ENCODE data around the gene DTX4. TPM values are rescaled to one million over a fixed set of nuclear protein-coding genes. Genes with fewer than 3 reads are reported as not detected.

The DTX4 gene
- total RNA-seq, 6 experiments from 2014 or later, result 10.8 to 49.1 (median 22.6) TPM

GRCh38 chr11:59195586-59195985 lies 23.7 kb downstream of the DTX4 start:
- Histone ChIP-seq H3K4me3 (no peak overlapping the region), H3K9me3 (no peaks in the 10 kb centered on the region), H3K27ac (no peak overlapping the region), H3K27me3 (no peaks in the 10 kb centered on the region), H3K4me1 (peaks cover 0 to 24% (median 8%) of the 10 kb centered on the region in 4 donors), H3K36me3 (peaks cover 0 to 20% (median 12%) of the 10 kb centered on the region in 4 donors)
- 96% methylated on average over 4 of the region's 4 CpGs for WGBS (ENCODE audit: insufficient coverage, low coverage, low lambda C conversion rate, missing lambda C conversion rate)
- ATAC-seq (no peak), DNase-seq (no peak)
- TF ChIP-seq POLR2A (IDR thresholded peaks at IDR 0.05) (no peak), CTCF (IDR thresholded peaks at IDR 0.05) (no peak)
- intact Hi-C loops (cut with DNase I), result no loop called here

- peaks cover 0 to 20% (median 14%) of the 10 kb centered on the region in 4 donors for H3K36me3 ChIP-seq
- no peak overlapping the region for H3K27ac ChIP-seq
- TF ChIP-seq CTCF (IDR thresholded peaks at IDR 0.05), result no peak
- no peak for TF ChIP-seq POLR2A (IDR thresholded peaks at IDR 0.05)
- H3K4me3 ChIP-seq, result no peak overlapping the region
- H3K4me1 ChIP-seq, result peaks cover 0 to 12% (median 2%) of the 10 kb centered on the region in 4 donors
- H3K9me3 ChIP-seq, result no peaks in the 10 kb centered on the region
- peak in 2 of 3 donors; percentile 60 to 68 for DNase-seq
- ATAC-seq, result peak in 3 of 4 donors; percentile 6 to 74 (median 66)
- 33% methylated on average over 2 of the region's 2 CpGs for WGBS (ENCODE audit: insufficient coverage, low coverage, low lambda C conversion rate, missing lambda C conversion rate)
- intact Hi-C loops (cut with DNase I), result no loop called here
- no peaks in the 10 kb centered on the region for H3K27me3 ChIP-seq
Observed at GRCh38 chr11:59196777-59197176, 24.8 kb downstream of the DTX4 start.

- Histone ChIP-seq H3K9me3 (no peaks in the 10 kb centered on the region), H3K27me3 (no peaks in the 10 kb centered on the region), H3K27ac (no peak overlapping the region), H3K36me3 (peaks cover 0 to 24% (median 18%) of the 10 kb centered on the region in 4 donors), H3K4me3 (no peak overlapping the region), H3K4me1 (peaks cover 0 to 6% (median 0%) of the 10 kb centered on the region in 4 donors)
- TF ChIP-seq POLR2A (IDR thresholded peaks at IDR 0.05) (no peak), CTCF (IDR thresholded peaks at IDR 0.05) (no peak)
- intact Hi-C loops (cut with DNase I), result no loop called here
- 30% methylated on average over 4 of the region's 9 CpGs for WGBS (ENCODE audit: insufficient coverage, low coverage, low lambda C conversion rate, missing lambda C conversion rate)
- peak; percentile 66 to 79 (median 77) for DNase-seq
- peak; percentile 46 to 69 (median 58) for ATAC-seq
Observed at GRCh38 chr11:59197991-59198390, 26.1 kb downstream of the DTX4 start.

GRCh38 chr11:59198726-59199125 lies 26.8 kb downstream of the DTX4 start:
- H3K27ac ChIP-seq, result no peak overlapping the region
- H3K27me3 ChIP-seq, result no peaks in the 10 kb centered on the region
- peaks cover 0 to 30% (median 18%) of the 10 kb centered on the region in 4 donors for H3K36me3 ChIP-seq
- no peak overlapping the region for H3K4me3 ChIP-seq
- 85% methylated on average over 2 of the region's 2 CpGs for WGBS (ENCODE audit: insufficient coverage, low coverage, low lambda C conversion rate, missing lambda C conversion rate)
- H3K9me3 ChIP-seq, result no peaks in the 10 kb centered on the region
- intact Hi-C loops (cut with DNase I), result no loop called here
- ATAC-seq, result no peak
- H3K4me1 ChIP-seq, result peaks cover 0 to 6% (median 0%) of the 10 kb centered on the region in 4 donors
- DNase-seq, result no peak
- TF ChIP-seq CTCF (IDR thresholded peaks at IDR 0.05), result no peak

Measured in right lobe of liver (tissue), 6 donors.